ENCODE data around the gene FGFRL1.

GRCh38 chr4:1011666-1012033 lies 224 bp downstream of the FGFRL1 start:
- no peak for TF ChIP-seq POLR2A (IDR thresholded peaks at IDR 0.05)
- TF ChIP-seq, protein P1, sequence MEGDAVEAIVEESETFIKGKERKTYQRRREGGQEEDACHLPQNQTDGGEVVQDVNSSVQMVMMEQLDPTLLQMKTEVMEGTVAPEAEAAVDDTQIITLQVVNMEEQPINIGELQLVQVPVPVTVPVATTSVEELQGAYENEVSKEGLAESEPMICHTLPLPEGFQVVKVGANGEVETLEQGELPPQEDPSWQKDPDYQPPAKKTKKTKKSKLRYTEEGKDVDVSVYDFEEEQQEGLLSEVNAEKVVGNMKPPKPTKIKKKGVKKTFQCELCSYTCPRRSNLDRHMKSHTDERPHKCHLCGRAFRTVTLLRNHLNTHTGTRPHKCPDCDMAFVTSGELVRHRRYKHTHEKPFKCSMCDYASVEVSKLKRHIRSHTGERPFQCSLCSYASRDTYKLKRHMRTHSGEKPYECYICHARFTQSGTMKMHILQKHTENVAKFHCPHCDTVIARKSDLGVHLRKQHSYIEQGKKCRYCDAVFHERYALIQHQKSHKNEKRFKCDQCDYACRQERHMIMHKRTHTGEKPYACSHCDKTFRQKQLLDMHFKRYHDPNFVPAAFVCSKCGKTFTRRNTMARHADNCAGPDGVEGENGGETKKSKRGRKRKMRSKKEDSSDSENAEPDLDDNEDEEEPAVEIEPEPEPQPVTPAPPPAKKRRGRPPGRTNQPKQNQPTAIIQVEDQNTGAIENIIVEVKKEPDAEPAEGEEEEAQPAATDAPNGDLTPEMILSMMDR (IDR thresholded peaks at IDR 0.05): no peak
- TF ChIP-seq POLR2AphosphoS5 (IDR thresholded peaks at IDR 0.05): no peak

Measured in breast epithelium (tissue), 3 donors.